GM12873 (cell line): Measurements from ENCODE around the gene ARHGAP6.

Experiments
- TF ChIP-seq, protein P1 (sequence below): IDR thresholded peaks from 2 replicates; pipeline ENCODE4 v1.5.1; 2012; ENCODE audit warnings: low read depth, mild to moderate bottlenecking, moderate library complexity, low read length, control low read depth; ENCODE audit not compliant: insufficient read depth; ENCODE audit errors: missing control alignments

Gene ARHGAP6

DNA sequence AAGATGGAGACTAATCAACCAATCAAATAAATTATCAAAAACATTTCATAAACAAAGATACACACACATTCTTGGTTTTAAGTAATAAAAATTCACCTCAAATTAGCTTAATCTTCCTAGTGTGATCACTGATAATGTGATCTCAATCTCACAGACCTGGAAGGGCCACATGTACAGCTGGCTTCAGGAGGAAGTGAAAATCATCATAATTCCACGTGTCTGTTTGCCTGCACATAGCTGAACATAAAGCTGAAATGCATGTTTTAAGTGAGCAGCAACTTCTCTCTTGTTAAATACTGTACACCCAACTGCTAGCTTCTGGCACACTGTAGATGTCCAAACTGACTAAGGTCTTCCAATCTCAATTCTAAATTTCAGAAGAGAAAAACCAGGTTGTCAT lies 53.8 kb downstream of the ARHGAP6 start:
- TF ChIP-seq, protein P1, sequence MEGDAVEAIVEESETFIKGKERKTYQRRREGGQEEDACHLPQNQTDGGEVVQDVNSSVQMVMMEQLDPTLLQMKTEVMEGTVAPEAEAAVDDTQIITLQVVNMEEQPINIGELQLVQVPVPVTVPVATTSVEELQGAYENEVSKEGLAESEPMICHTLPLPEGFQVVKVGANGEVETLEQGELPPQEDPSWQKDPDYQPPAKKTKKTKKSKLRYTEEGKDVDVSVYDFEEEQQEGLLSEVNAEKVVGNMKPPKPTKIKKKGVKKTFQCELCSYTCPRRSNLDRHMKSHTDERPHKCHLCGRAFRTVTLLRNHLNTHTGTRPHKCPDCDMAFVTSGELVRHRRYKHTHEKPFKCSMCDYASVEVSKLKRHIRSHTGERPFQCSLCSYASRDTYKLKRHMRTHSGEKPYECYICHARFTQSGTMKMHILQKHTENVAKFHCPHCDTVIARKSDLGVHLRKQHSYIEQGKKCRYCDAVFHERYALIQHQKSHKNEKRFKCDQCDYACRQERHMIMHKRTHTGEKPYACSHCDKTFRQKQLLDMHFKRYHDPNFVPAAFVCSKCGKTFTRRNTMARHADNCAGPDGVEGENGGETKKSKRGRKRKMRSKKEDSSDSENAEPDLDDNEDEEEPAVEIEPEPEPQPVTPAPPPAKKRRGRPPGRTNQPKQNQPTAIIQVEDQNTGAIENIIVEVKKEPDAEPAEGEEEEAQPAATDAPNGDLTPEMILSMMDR = no peak

GRCh38 chrX:11611161-11611560 lies 54.6 kb downstream of the ARHGAP6 start:
- TF ChIP-seq, protein P1 = no peak

DNA sequence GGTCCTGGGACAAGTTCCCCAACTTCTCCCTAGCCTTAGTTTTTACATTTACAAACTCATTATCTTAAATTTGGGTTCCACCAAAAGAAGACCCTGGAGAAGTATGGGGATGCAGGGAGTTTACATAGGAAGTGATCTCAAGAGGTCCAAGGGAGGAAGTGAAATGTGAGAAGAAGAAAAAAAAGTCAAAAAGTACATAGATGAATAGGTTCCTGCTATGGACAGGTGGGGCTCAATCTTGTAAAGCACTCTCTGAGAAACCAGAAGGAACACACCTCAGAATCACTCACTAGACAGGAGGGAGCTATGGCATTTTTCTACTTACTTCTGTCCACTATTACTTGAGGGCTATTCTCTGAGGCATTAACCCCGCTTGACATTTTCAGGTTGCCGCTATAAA lies 56.6 kb downstream of the ARHGAP6 start:
- TF ChIP-seq, protein P1 = no peak

DNA sequence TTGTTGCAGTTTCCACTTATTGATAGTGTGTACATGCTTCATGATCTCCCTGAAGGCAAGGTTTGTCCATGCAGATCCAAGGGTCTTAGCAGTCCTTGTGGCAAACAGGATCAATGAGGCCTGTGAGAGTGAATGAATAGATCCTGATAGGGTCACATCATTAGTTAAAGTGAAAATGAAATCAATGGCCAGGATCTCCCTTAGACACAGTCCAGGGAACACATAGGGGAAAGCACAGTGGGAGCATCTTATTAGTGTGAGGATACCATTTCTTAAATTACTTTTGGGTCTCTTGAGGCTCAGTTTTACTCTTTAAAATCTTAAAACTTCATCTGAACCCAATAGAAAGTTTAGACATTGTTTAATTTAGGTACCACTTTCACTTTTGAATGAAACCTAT lies 59.3 kb downstream of the ARHGAP6 start:
- TF ChIP-seq, protein P1 = no peak

- TF ChIP-seq, protein P1 = no peak
Measured at GRCh38 chrX:11600578-11600977, 65.1 kb downstream of the ARHGAP6 start.

GRCh38 chrX:11597479-11597878 lies 68.2 kb downstream of the ARHGAP6 start:
- TF ChIP-seq, protein P1 = no peak

- TF ChIP-seq, protein P1 = no peak
Measured at GRCh38 chrX:11591723-11592346, 73.9 kb downstream of the ARHGAP6 start.
